HL-60 (cell line): ENCODE results near the gene ANKDD1A.

Experiments
- DNase-seq, 2 experiments: peaks; one replicate each; pipeline ENCODE4 v3.0.0-alpha.2; 2010 to 2020; ENCODE audit warnings: low read depth in 1 of 2, low spot score in 1 of 2
- H3K27ac ChIP-seq: fragments of 250-450 bp; sonication (Bioruptor Pico); replicated peaks from 2 replicates; pipeline ENCODE4 v1.5.1; 2020; ENCODE audit warnings: mild to moderate bottlenecking, moderate library complexity
- H3K27me3 ChIP-seq: fragments of 250-450 bp; sonication (Bioruptor Pico); 2 replicates; pipeline ENCODE4 v1.5.1; 2021; ENCODE audit warnings: mild to moderate bottlenecking, moderate library complexity; ENCODE audit not compliant: insufficient read depth, poor library complexity, severe bottlenecking
- H3K4me3 ChIP-seq: replicated peaks from 2 replicates; pipeline ENCODE4 v1.5.1; 2011; ENCODE audit warnings: mild to moderate bottlenecking, control low read depth, low read length; ENCODE audit not compliant: insufficient read depth
- CTCF ChIP-seq: IDR thresholded peaks from one replicate; pipeline ENCODE4 v1.5.1; 2011; ENCODE audit warnings: low read length, control low read depth, inconsistent platforms; ENCODE audit not compliant: insufficient read depth
- GABPA ChIP-seq: IDR thresholded peaks from 2 replicates; pipeline ENCODE4 v1.6.1; 2012; ENCODE audit warnings: low read depth
- POLR2AphosphoS5 ChIP-seq: IDR thresholded peaks from 2 replicates; pipeline ENCODE4 v1.6.1; 2012; ENCODE audit warnings: low read depth
- SPI1 ChIP-seq: IDR thresholded peaks from 2 replicates; pipeline ENCODE4 v1.6.1; 2012; ENCODE audit warnings: low read depth, mild to moderate bottlenecking, borderline replicate concordance
- TF ChIP-seq, protein P1 (sequence below): IDR thresholded peaks from 2 replicates; pipeline ENCODE4 v1.6.1; 2012; ENCODE audit warnings: low read depth; ENCODE audit not compliant: insufficient replicate concordance

ANKDD1A gene

GRCh38 chr15:64898406-64898805 is 13.3 kb upstream of the ANKDD1A start:
- Histone ChIP-seq H3K4me3 (no peak overlapping the region), H3K27me3 (no peaks in the 10 kb centered on the region), H3K27ac (no peak overlapping the region)
- DNase-seq = no peak
- no peak for TF ChIP-seq GABPA
- no peak for TF ChIP-seq CTCF
- no peak for TF ChIP-seq SPI1
- no peak for TF ChIP-seq POLR2AphosphoS5
- TF ChIP-seq, protein P1, sequence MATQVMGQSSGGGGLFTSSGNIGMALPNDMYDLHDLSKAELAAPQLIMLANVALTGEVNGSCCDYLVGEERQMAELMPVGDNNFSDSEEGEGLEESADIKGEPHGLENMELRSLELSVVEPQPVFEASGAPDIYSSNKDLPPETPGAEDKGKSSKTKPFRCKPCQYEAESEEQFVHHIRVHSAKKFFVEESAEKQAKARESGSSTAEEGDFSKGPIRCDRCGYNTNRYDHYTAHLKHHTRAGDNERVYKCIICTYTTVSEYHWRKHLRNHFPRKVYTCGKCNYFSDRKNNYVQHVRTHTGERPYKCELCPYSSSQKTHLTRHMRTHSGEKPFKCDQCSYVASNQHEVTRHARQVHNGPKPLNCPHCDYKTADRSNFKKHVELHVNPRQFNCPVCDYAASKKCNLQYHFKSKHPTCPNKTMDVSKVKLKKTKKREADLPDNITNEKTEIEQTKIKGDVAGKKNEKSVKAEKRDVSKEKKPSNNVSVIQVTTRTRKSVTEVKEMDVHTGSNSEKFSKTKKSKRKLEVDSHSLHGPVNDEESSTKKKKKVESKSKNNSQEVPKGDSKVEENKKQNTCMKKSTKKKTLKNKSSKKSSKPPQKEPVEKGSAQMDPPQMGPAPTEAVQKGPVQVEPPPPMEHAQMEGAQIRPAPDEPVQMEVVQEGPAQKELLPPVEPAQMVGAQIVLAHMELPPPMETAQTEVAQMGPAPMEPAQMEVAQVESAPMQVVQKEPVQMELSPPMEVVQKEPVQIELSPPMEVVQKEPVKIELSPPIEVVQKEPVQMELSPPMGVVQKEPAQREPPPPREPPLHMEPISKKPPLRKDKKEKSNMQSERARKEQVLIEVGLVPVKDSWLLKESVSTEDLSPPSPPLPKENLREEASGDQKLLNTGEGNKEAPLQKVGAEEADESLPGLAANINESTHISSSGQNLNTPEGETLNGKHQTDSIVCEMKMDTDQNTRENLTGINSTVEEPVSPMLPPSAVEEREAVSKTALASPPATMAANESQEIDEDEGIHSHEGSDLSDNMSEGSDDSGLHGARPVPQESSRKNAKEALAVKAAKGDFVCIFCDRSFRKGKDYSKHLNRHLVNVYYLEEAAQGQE = no peak

- DNase-seq = no peak
- TF ChIP-seq GABPA (no peak), SPI1 (no peak), CTCF (no peak), POLR2AphosphoS5 (no peak)
- TF ChIP-seq, protein P1 = no peak
- Histone ChIP-seq H3K4me3 (no peak overlapping the region), H3K27me3 (no peaks in the 10 kb centered on the region), H3K27ac (no peak overlapping the region)
These were observed 10.6 kb upstream of the ANKDD1A start for GRCh38 chr15:64901141-64901540.

DNA sequence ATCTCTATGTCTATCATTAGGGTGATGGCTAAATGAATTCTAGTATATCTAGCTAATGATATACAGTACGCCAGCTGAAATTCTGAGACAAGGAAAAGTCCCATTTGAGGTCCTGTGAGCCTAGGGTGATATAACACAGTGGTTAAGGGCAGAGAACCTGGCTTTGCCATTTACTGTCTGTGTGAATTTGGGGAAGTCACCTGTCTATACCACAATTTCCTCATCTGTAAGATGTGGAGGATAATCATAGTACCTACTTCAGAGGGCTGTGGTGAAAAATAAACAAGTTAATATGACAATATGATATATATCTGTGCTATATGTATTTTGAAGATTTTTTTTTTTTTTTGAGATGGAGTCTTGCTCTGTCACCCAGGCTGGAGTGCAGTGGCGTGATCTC is 9.8 kb upstream of the ANKDD1A start:
- Histone ChIP-seq H3K4me3 (no peak overlapping the region), H3K27ac (no peak overlapping the region), H3K27me3 (no peaks in the 10 kb centered on the region)
- TF ChIP-seq, protein P1 = no peak
- TF ChIP-seq SPI1 (peak; percentile 67; the same call in 1 of the 2 replicates), GABPA (no peak)
- no peak for DNase-seq

DNA sequence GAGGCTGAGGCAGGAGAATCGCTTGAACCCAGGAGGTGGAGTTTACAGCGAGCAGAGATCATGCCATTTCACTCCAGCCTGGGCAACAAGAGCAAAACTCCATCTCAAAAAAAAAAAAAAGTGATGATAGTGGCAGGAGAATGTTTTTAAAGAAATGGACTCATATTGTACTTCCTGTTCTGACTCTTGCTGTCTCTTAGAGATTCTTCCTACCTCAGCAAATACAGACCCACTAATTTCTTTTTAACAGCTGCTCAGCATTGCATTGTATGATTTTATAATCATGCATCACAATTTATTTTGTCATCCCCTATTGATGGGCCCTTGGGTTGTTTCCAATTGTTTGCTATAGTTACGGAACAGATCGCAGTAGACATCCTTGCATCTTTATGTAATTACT is 8.8 kb upstream of the ANKDD1A start:
- DNase-seq = no peak
- Histone ChIP-seq H3K27ac (no peak overlapping the region), H3K27me3 (no peaks in the 10 kb centered on the region), H3K4me3 (no peak overlapping the region)
- TF ChIP-seq SPI1 = no peak
- TF ChIP-seq, protein P1 = no peak
- no peak for TF ChIP-seq GABPA
- TF ChIP-seq POLR2AphosphoS5 = no peak
- no peak for TF ChIP-seq CTCF
